Jurkat, Clone E6-1 (cell line): ENCODE data around the gene EFHD1.
"Not testable (repeated sequence)": the region's sequence is repeated elsewhere in the genome, so short reads cannot be mapped to it uniquely, and the experiment has no call there.

Source experiments
- DNase-seq: peaks from one replicate; pipeline ENCODE4 v3.0.0-alpha.2; 2011; ENCODE audit warnings: low read depth, low spot score
- H3K4me3 ChIP-seq: 2 replicates; pipeline ENCODE4 v1.5.1; 2011; ENCODE audit warnings: mild to moderate bottlenecking, low read length, control low read depth, moderate library complexity

The EFHD1 gene

GRCh38 chr2:232611559-232612218, 21.7 kb upstream of the EFHD1 start:
- H3K4me3 ChIP-seq = no peak overlapping the region
- DNase-seq = peak; percentile 45

GRCh38 chr2:232613538-232614134, 19.8 kb upstream of the EFHD1 start:
- H3K4me3 ChIP-seq = no peak overlapping the region
- no peak for DNase-seq

GRCh38 chr2:232615339-232615738, 18.1 kb upstream of the EFHD1 start:
- H3K4me3 ChIP-seq = no peak overlapping the region
- no peak for DNase-seq

GRCh38 chr2:232621186-232621585, 12.2 kb upstream of the EFHD1 start:
- DNase-seq = no peak
- no peak overlapping the region for H3K4me3 ChIP-seq

GRCh38 chr2:232622563-232622962, 10.8 kb upstream of the EFHD1 start:
- DNase-seq = no peak
- no peak overlapping the region for H3K4me3 ChIP-seq

GRCh38 chr2:232623768-232624765, 9.3 kb upstream of the EFHD1 start:
- no peak for DNase-seq
- H3K4me3 ChIP-seq = no peak overlapping the region

GRCh38 chr2:232626584-232626983, 6.8 kb upstream of the EFHD1 start:
- no peak overlapping the region for H3K4me3 ChIP-seq
- DNase-seq = no peak

GRCh38 chr2:232628466-232629128, 4.8 kb upstream of the EFHD1 start:
- H3K4me3 ChIP-seq = no peak overlapping the region
- no peak for DNase-seq

- H3K4me3 ChIP-seq = no peak overlapping the region
- no peak for DNase-seq
Measured at GRCh38 chr2:232629129-232629475, 4.3 kb upstream of the EFHD1 start.

GRCh38 chr2:232632229-232632903, 1.0 kb upstream of the EFHD1 start:
- no peak overlapping the region for H3K4me3 ChIP-seq
- DNase-seq = no peak

- DNase-seq = no peak
- H3K4me3 ChIP-seq = peak overlapping the region; percentile 45
Measured at GRCh38 chr2:232632904-232633412, 446 bp upstream of the EFHD1 start.

- no peak for DNase-seq
- H3K4me3 ChIP-seq = no peak overlapping the region
Measured at GRCh38 chr2:232634206-232635150, 1.1 kb downstream of the EFHD1 start.

- H3K4me3 ChIP-seq = not testable (repeated sequence)
Measured at GRCh38 chr2:232635376-232635775, 2.0 kb downstream of the EFHD1 start.

GRCh38 chr2:232635820-232636219, 2.4 kb downstream of the EFHD1 start:
- no peak for DNase-seq

More at GRCh38 chr2:232635376-232635775, 2.0 kb downstream of the EFHD1 start:
- DNase-seq = not testable (repeated sequence)

GRCh38 chr2:232636788-232637420, 3.5 kb downstream of the EFHD1 start:
- peak; percentile 44 for DNase-seq
- no peak overlapping the region for H3K4me3 ChIP-seq

More at GRCh38 chr2:232635820-232636219, 2.4 kb downstream of the EFHD1 start:
- H3K4me3 ChIP-seq = no peak overlapping the region

GRCh38 chr2:232637866-232638583, 4.6 kb downstream of the EFHD1 start:
- no peak overlapping the region for H3K4me3 ChIP-seq
- no peak for DNase-seq
